PFSK-1 (cell line): ENCODE results near the gene RPS6KA2.

Experiments
- FOXP2 ChIP-seq: optimal IDR thresholded peaks from 2 replicates; pipeline ENCODE3; 2011; ENCODE audit warnings: borderline replicate concordance, control low read depth, inconsistent platforms; ENCODE audit not compliant: insufficient read depth; ENCODE audit errors: extremely low read length, extremely low read depth
- POLR2AphosphoS5 ChIP-seq: IDR thresholded peaks from 2 replicates; pipeline ENCODE4 v1.6.1; 2012; ENCODE audit warnings: low read depth, mild to moderate bottlenecking, control low read depth, low read length, moderate library complexity
- SIN3A ChIP-seq: IDR thresholded peaks from 2 replicates; pipeline ENCODE4 v1.6.1; 2012; ENCODE audit warnings: mild to moderate bottlenecking, low read length, moderate library complexity, borderline replicate concordance; ENCODE audit not compliant: insufficient read depth
- TAF1 ChIP-seq: IDR thresholded peaks from 2 replicates; pipeline ENCODE4 v1.6.1; 2012; ENCODE audit warnings: low read length, control low read depth, borderline replicate concordance; ENCODE audit not compliant: insufficient read depth
- TF ChIP-seq, protein P1 (sequence below), 2 experiments: IDR thresholded peaks; 2 replicates each; pipeline versions ENCODE4 v1.6.1 to v1.8.0; 2011 to 2012; ENCODE audit warnings: low read depth in 2 of 2, low read length in 2 of 2, control low read depth in 1 of 2, inconsistent platforms in 1 of 2, mild to moderate bottlenecking in 1 of 2, moderate library complexity in 1 of 2; ENCODE audit not compliant: insufficient read depth in 1 of 2

The RPS6KA2 gene

DNA sequence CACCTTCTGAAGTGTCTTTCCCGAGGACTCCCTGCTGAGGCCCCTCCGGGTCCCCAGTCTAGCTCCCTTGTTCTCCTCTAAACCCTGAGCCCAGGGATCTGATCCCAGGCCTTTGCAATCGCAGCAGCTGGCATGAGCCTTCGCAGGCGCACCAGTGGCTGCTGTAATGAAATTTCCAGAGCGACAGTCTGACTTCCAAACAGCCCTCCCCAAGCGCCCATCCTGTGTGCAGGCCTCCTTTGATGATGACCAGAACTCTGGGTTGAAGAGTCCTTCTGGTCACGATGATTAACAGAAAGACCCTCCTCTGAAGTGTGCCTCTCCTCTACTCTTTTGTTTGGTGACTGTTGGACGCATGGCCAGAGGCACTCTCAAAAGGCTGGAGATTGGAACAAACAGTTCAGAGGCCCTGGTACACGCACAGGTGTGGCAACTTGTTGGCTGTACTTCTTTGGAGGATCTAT, 155.2 kb downstream of the RPS6KA2 start:
- TF ChIP-seq TAF1 (no peak), POLR2AphosphoS5 (no peak), SIN3A (no peak)
- TF ChIP-seq, protein P1, sequence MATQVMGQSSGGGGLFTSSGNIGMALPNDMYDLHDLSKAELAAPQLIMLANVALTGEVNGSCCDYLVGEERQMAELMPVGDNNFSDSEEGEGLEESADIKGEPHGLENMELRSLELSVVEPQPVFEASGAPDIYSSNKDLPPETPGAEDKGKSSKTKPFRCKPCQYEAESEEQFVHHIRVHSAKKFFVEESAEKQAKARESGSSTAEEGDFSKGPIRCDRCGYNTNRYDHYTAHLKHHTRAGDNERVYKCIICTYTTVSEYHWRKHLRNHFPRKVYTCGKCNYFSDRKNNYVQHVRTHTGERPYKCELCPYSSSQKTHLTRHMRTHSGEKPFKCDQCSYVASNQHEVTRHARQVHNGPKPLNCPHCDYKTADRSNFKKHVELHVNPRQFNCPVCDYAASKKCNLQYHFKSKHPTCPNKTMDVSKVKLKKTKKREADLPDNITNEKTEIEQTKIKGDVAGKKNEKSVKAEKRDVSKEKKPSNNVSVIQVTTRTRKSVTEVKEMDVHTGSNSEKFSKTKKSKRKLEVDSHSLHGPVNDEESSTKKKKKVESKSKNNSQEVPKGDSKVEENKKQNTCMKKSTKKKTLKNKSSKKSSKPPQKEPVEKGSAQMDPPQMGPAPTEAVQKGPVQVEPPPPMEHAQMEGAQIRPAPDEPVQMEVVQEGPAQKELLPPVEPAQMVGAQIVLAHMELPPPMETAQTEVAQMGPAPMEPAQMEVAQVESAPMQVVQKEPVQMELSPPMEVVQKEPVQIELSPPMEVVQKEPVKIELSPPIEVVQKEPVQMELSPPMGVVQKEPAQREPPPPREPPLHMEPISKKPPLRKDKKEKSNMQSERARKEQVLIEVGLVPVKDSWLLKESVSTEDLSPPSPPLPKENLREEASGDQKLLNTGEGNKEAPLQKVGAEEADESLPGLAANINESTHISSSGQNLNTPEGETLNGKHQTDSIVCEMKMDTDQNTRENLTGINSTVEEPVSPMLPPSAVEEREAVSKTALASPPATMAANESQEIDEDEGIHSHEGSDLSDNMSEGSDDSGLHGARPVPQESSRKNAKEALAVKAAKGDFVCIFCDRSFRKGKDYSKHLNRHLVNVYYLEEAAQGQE (IDR thresholded peaks at IDR 0.05; ENCODE audit: insufficient read depth in 1 of 2, low read depth in 2 of 2, low read length in 2 of 2), result no peak

DNA sequence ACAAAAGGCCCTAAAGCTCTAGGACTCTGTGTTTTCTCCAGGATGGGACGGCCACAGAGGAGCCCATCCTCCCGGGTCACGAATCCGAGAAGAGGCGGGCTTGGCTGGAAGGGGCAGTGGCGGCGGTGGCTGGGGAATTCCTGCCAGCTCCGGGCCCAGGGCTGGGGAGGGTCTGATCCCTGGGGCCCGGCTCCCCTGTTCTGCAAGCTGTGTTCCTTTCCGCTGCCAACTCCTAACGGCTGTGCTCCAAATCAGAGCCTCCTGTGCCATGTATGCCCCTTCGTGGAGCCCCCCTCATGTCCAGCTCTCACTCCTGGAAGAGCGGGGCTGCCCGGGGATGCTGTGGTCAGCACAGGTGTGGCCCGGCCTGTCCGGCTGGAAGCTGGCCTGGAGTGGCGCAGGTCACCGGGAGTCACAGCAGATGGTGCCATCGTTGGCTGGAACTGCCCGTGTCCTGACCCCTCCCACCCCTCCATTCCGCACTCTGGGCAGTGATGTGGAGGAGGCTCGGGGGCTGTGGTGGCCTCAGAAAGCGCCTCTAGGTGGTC, 156.1 kb downstream of the RPS6KA2 start:
- TF ChIP-seq, protein P1 (IDR thresholded peaks at IDR 0.05; ENCODE audit: insufficient read depth in 1 of 2, low read depth in 2 of 2, low read length in 2 of 2), result no peak
- TF ChIP-seq FOXP2, result no peak
- TF ChIP-seq TAF1, result no peak
- TF ChIP-seq POLR2AphosphoS5, result no peak

DNA sequence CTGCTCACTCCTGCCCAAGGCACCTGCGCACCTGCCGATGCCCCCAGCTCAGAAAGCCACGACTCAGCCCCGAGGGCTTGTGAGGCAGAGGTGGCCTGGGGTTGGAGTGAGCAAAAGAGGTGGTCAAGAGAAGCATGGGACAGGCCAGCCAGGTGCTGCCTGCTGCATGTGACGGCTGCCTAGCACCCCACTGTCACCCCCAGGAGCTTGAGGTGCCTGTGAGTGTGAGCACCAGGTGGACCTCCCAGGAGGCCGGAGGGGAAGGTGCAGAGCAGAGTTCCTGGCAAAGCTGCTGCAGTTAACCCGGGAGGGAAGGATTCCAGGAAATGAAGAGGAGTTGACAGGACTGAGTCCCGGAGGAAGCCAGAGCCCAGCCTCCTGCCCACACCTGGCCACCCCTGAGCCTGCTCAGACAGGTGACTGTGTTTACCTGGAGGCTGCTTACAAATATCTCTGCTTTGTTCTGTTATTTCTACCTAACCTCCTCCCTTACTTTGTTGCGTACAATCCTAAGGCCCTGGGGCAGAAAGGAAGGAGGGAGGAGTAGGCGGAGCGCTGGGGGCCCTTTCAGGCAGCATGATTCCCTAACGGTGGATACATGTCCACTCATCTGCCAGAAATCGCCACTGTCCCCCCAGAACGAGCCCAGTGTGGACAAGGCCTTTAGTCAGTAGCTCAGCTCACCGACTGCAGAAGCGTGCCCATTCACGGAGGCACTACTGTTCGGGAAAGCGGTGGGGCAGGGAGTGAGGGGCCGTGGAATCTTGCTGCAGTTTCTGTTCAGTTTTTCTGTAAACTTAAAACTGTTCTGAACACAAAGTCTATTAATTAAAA, 156.8 kb downstream of the RPS6KA2 start:
- peak; percentile 42 for TF ChIP-seq FOXP2
- TF ChIP-seq, protein P1 (IDR thresholded peaks at IDR 0.05; ENCODE audit: insufficient read depth in 1 of 2, low read depth in 2 of 2, low read length in 2 of 2), result no peak

DNA sequence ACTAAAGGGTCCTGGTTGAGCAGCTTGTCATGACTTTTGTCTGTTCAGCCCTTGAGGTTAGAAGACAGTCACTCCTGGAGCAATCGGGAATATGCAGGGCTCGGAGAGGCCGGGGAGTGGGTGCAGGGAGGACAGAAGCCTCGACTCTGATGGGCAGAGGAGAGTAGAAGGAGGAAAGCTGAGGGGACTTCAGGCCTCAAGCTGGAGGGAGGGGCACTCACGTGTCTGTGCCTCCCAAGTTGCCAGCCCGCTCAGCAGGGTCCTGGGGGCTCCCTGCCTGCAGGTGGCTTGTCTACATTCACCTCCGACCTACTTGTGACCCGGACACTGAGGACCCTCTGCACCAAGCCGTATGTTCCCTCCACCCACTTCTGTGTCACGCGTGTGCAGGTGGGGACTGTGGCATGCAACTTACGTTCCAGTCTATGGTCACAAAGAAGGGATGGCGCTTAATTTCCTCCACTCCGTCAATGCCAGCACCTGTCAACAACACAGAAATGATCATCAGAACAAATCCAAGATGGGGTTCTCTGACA, 157.6 kb downstream of the RPS6KA2 start:
- no peak for TF ChIP-seq FOXP2
- TF ChIP-seq, protein P1 (IDR thresholded peaks at IDR 0.05; ENCODE audit: insufficient read depth in 1 of 2, low read depth in 2 of 2, low read length in 2 of 2), result no peak
- TF ChIP-seq TAF1, result no peak
- TF ChIP-seq SIN3A, result no peak
